ENCODE measurements around the gene PRICKLE1.

DNA sequence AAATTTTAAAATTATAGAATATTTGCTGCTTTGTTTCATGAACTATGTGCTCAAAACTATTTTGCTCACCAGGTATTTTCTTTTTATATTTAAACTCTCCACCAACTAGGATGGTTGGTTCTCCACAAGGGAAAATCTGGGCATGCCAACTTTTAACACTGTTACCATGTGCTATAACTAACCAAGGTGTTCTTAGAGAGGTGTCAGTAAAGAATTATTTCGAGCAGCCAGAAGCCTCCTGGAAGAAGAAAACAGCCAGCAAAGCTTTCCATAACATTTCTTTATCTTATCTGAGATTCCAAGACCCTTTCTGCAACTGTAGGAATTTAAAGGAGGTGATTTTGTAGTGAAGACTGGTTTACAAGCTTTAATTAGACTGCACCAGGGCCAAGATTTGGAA, 97.3 kb downstream of the PRICKLE1 start:
- TF ChIP-seq GATA3 (IDR thresholded peaks at IDR 0.05; ENCODE audit: low read depth, low read length) (no peak), GATA2 (IDR thresholded peaks at IDR 0.05; ENCODE audit: low read depth, low read length) (no peak)

All from SH-SY5Y (cell line).